OCI-LY3 (cell line): Measurements from ENCODE around the gene ARFGAP2.

Experiments
- H2AFZ ChIP-seq: fragments of 200-600, 300-600 bp; shearing (Covaris generic); 2 replicates; pipeline ENCODE4 v1.6.0; 2014; ENCODE audit warnings: antibody characterized with exemption, low read depth, low read length
- H3K27ac ChIP-seq: fragments of 200-600, 300-600 bp; sonication (generic); 2 replicates; pipeline ENCODE4 v1.5.1; 2014; ENCODE audit warnings: mild to moderate bottlenecking, low read length, moderate library complexity, mixed read lengths
- H3K27me3 ChIP-seq: fragments of 200-600, 300-600 bp; sonication (generic); 2 replicates; pipeline ENCODE4 v1.6.1; 2014; ENCODE audit warnings: low read depth, low read length, mixed read lengths
- H3K36me3 ChIP-seq: fragments of 200-600, 300-600 bp; sonication (generic); replicated peaks from 2 replicates; pipeline ENCODE3; 2014; ENCODE audit warnings: low read depth, low read length, mixed read lengths
- H3K4me1 ChIP-seq: fragments of 300-600, 200-600 bp; sonication (generic); 2 replicates; pipeline ENCODE4 v1.6.1; 2014; ENCODE audit warnings: low read length, mixed read lengths
- H3K4me2 ChIP-seq: fragments of 200-600, 300-600 bp; sonication (generic); 2 replicates; pipeline ENCODE4 v1.6.1; 2014; ENCODE audit warnings: low read length, mixed read lengths
- H3K4me3 ChIP-seq: fragments of 300-600, 200-600 bp; sonication (generic); 2 replicates; pipeline ENCODE4 v1.5.1; 2014; ENCODE audit warnings: antibody characterized with exemption, mild to moderate bottlenecking, low read length, moderate library complexity
- H3K79me2 ChIP-seq: fragments of 300-600, 200-600 bp; shearing (Covaris generic); 2 replicates; pipeline ENCODE4 v1.6.1; 2014; ENCODE audit warnings: mild to moderate bottlenecking, low read length, mixed read lengths
- H3K9ac ChIP-seq: fragments of 300-600, 200-600 bp; shearing (Covaris generic); 2 replicates; pipeline ENCODE4 v1.6.0; 2014; ENCODE audit warnings: mild to moderate bottlenecking, low read length, moderate library complexity
- H3K9me3 ChIP-seq: fragments of 200-600, 300-600 bp; shearing (Covaris generic); 2 replicates; pipeline ENCODE4 v1.6.1; 2014; ENCODE audit warnings: low read length, mixed read lengths; ENCODE audit not compliant: insufficient read depth
- H4K20me1 ChIP-seq: fragments of 200-600, 300-600 bp; sonication (generic); 2 replicates; pipeline ENCODE4 v1.6.1; 2016; ENCODE audit warnings: low read length, mixed read lengths; ENCODE audit not compliant: insufficient read depth
- CTCF ChIP-seq: fragments of 200-600, 300-600 bp; sonication (generic); IDR thresholded peaks from 2 replicates; pipeline ENCODE4 v1.5.1; 2014; ENCODE audit warnings: antibody characterized with exemption, low read length, low read depth
- EZH2phosphoT487 ChIP-seq: fragments of 200-600 bp; shearing (Covaris generic); IDR thresholded peaks from 2 replicates; pipeline ENCODE4 v1.6.1; 2018; ENCODE audit warnings: antibody characterized with exemption, mixed run types, low read depth

Gene ARFGAP2

GRCh38 chr11:47189100-47189834, 12.6 kb upstream of the ARFGAP2 start:
- no peak overlapping the region for H3K9ac ChIP-seq
- no peaks in the 10 kb centered on the region for H3K9me3 ChIP-seq
- no peaks in the 10 kb centered on the region for H4K20me1 ChIP-seq
- H3K36me3 ChIP-seq, result no peaks in the 10 kb centered on the region
- no peak for TF ChIP-seq EZH2phosphoT487
- no peak for TF ChIP-seq CTCF
- no peaks in the 10 kb centered on the region for H3K4me1 ChIP-seq
- no peaks in the 10 kb centered on the region for H3K79me2 ChIP-seq
- H3K27ac ChIP-seq, result no peak overlapping the region
- no peak overlapping the region for H3K4me2 ChIP-seq
- H2AFZ ChIP-seq, result no peak overlapping the region
- H3K27me3 ChIP-seq, result no peaks in the 10 kb centered on the region
- no peak overlapping the region for H3K4me3 ChIP-seq

- Histone ChIP-seq H2AFZ (no peak overlapping the region), H3K4me2 (no peak overlapping the region), H3K36me3 (no peaks in the 10 kb centered on the region), H3K9ac (no peak overlapping the region), H4K20me1 (no peaks in the 10 kb centered on the region), H3K4me1 (no peaks in the 10 kb centered on the region), H3K4me3 (no peak overlapping the region), H3K27me3 (no peaks in the 10 kb centered on the region), H3K27ac (no peak overlapping the region), H3K9me3 (no peaks in the 10 kb centered on the region), H3K79me2 (no peaks in the 10 kb centered on the region)
- TF ChIP-seq CTCF (no peak), EZH2phosphoT487 (no peak)
Measured at GRCh38 chr11:47188259-47188658, 11.6 kb upstream of the ARFGAP2 start.

GRCh38 chr11:47187723-47188122, 11.0 kb upstream of the ARFGAP2 start:
- Histone ChIP-seq H4K20me1 (no peaks in the 10 kb centered on the region), H3K79me2 (no peaks in the 10 kb centered on the region), H2AFZ (no peak overlapping the region), H3K4me2 (no peak overlapping the region), H3K36me3 (no peaks in the 10 kb centered on the region), H3K27me3 (no peaks in the 10 kb centered on the region), H3K9me3 (no peaks in the 10 kb centered on the region), H3K9ac (no peak overlapping the region), H3K4me1 (no peaks in the 10 kb centered on the region), H3K27ac (no peak overlapping the region), H3K4me3 (no peak overlapping the region)
- TF ChIP-seq EZH2phosphoT487, result no peak
- TF ChIP-seq CTCF, result no peak

GRCh38 chr11:47186700-47187695, 10.3 kb upstream of the ARFGAP2 start:
- H3K9ac ChIP-seq, result no peak overlapping the region
- H3K79me2 ChIP-seq, result no peaks in the 10 kb centered on the region
- no peak overlapping the region for H2AFZ ChIP-seq
- H4K20me1 ChIP-seq, result no peaks in the 10 kb centered on the region
- no peak overlapping the region for H3K27ac ChIP-seq
- TF ChIP-seq EZH2phosphoT487, result no peak
- no peaks in the 10 kb centered on the region for H3K9me3 ChIP-seq
- no peaks in the 10 kb centered on the region for H3K27me3 ChIP-seq
- H3K4me3 ChIP-seq, result no peak overlapping the region
- H3K4me1 ChIP-seq, result no peaks in the 10 kb centered on the region
- H3K4me2 ChIP-seq, result no peak overlapping the region
- H3K36me3 ChIP-seq, result no peaks in the 10 kb centered on the region
